ENCODE data around the gene FAM25A. TPM values are rescaled to one million over a fixed set of nuclear protein-coding genes. Genes with fewer than 3 reads are reported as not detected.
"Not testable (repeated sequence)": the region's sequence is repeated elsewhere in the genome, so short reads cannot be mapped to it uniquely, and the experiment has no call there.

The FAM25A gene
- total RNA-seq, 1 donor: not detected

DNA sequence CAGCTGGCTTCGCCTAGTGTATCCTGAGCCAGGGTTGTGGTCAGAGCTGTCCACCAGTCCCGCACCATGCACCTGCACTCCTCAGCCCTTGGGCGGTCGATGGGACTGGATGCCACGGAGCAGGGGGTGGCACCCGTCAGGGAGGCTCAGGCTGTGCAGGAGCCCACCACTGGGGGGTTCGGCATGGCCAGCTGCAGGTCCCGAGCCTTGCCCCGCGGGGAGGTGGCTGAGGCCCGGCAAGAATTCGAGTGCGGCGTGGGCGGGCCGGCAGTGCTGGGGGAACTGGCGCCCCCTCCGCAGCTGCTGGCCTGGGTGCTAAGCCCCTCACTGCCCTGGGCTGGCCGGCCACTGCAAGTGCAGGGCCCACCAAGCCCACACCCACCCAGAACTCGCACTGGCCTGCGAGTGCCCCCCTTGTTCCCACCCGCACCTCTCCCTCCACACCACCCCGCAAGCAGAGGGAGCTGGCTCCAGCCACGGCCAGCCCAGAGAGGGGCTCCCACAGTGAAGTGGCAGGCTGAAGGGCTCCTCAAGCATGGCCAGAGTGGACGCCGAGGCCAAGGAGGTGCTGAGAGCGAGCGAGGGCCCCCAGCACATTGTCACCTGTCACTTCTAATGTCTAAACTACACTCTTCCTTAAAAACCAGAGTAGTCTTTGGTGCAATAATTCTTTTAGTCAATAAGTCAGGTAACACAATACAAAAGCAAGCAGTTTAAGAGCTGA lies 11.0 kb downstream of the FAM25A start:
- DNase-seq (ENCODE audit: low read depth): no peak
- TF ChIP-seq CTCF (IDR thresholded peaks at IDR 0.05; ENCODE audit: insufficient read depth, low read depth, low read length): no peak
- no peak overlapping the region for H3K4me3 ChIP-seq (ENCODE audit: low read depth, low read length)

DNA sequence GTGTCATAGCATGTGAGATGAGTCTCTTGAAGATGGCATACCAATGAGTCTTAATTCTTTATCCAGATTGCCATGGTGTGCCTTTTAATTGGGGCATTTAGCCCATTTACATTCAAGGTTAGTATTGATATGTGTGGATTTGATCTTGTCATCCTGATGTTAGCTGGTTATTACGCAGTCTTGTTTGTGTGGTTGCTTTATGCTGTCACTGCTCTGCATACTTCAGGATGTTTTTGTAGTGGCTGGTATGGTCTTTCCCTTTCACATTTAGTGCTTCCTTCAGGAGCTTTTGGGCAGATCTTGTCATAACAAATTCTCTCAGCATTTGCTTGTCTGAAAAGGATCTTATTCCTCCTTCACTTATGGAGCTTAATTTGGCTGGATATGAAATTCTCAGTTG lies 16.5 kb downstream of the FAM25A start:
- no peak for TF ChIP-seq CTCF (IDR thresholded peaks at IDR 0.05; ENCODE audit: insufficient read depth, low read depth, low read length)
- H3K4me3 ChIP-seq (ENCODE audit: low read depth, low read length): no peak overlapping the region
- no peak for DNase-seq (ENCODE audit: low read depth)

DNA sequence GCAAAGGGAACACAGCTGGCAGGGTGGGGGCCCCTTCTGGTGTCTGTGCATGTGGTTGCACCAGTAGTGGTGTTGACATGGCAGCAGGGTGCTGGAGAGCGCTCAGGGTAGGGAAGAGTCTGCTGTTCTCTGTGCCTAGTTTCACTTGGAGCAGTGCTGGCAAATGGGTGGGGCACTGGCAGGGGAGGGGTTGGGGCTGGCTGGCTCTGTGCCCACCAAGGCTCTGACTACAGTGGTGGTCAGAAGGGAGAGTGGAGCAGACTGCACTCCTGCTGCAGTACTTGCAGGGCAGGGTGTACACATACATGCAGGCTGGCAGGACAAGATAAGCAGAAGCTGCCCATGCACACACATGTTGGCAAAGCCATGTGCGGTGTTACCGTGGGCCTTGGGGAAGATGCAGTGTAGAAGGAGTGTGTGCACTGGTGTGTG lies 18.2 kb downstream of the FAM25A start:
- DNase-seq (ENCODE audit: low read depth): no peak
- no peak for TF ChIP-seq CTCF (IDR thresholded peaks at IDR 0.05; ENCODE audit: insufficient read depth, low read depth, low read length)
- no peak overlapping the region for H3K4me3 ChIP-seq (ENCODE audit: low read depth, low read length)

GRCh38 chr10:87038786-87039185 lies 18.7 kb downstream of the FAM25A start:
- H3K4me3 ChIP-seq (ENCODE audit: low read depth, low read length): no peak overlapping the region
- no peak for DNase-seq (ENCODE audit: low read depth)
- no peak for TF ChIP-seq CTCF (IDR thresholded peaks at IDR 0.05; ENCODE audit: insufficient read depth, low read depth, low read length)

DNA sequence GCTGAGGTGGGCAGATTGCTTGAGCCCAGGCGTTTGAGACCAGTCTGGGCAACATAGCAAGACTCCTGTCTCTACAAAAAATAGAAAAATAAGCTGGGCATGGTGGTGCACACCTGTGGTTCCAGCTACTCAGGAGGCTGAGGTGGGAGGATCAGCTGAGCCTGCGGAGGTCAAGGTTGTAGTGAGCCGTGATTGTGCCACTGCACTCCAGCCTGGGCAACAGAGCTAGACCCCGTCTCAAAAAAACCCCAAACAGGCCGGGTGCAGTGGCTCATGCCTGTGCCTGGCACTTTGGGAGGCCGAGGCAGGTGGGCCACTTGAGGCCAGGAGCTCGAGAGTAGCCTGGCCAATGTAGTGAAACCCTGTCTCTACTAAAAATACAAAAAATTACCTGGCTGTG lies 23.5 kb downstream of the FAM25A start:
- not testable (repeated sequence) for DNase-seq (ENCODE audit: low read depth); H3K4me3 ChIP-seq (ENCODE audit: low read depth, low read length)

GRCh38 chr10:87045434-87045938 lies 25.4 kb downstream of the FAM25A start:
- no peak for TF ChIP-seq CTCF (IDR thresholded peaks at IDR 0.05; ENCODE audit: insufficient read depth, low read depth, low read length)
- no peak for DNase-seq (ENCODE audit: low read depth)
- no peak overlapping the region for H3K4me3 ChIP-seq (ENCODE audit: low read depth, low read length)

DNA sequence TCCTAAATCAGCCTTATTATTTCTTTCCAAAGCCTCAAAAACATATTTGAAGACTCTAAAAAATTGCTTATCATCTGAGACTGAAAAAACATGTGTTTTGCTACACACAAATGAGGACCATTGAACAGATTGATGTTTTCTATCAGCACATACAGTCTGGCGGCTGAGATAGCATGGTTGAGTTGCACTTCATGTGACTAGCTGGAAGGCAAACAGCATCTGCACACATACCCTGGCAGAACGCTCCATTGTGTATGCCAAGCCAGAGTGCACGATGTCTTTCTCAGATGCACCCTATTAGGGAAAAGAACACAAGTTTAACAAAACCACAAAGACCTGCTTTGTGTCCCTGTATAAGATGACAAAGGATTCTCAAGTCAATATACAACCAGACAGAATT lies 33.0 kb downstream of the FAM25A start:
- TF ChIP-seq CTCF (IDR thresholded peaks at IDR 0.05; ENCODE audit: insufficient read depth, low read depth, low read length): no peak
- no peak for DNase-seq (ENCODE audit: low read depth)
- H3K4me3 ChIP-seq (ENCODE audit: low read depth, low read length): no peak overlapping the region
